GM12872 (cell line): ENCODE data around the gene EDEM3.
A peak's percentile ranks its signal among the peaks of the same experiment; 100 is the strongest.

ENCODE experiments used
- TF ChIP-seq, protein P1 (sequence below): IDR thresholded peaks from 3 replicates; pipeline ENCODE4 v1.5.1; 2011; ENCODE audit warnings: low read depth, mild to moderate bottlenecking, low read length, moderate library complexity; ENCODE audit not compliant: insufficient read depth

The EDEM3 gene

DNA sequence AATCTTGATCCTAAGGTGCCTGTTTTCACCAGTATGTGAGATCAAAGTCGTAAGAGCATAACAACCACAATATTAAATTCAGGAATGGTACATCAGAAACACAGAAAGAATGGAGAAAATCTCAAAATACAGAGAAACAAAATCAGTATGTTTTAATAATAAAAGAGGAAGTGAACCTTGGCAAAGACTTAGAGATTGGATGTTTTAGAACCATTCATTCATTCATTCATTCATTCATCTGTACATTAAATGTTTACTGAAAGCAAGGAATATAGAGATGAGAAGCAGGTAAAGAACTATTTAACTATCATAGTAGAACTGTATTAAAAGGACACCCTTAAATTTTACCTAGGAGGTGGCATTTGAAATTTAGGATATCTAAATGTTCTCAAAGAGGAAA, 55.7 kb downstream of the EDEM3 start:
- TF ChIP-seq, protein P1, sequence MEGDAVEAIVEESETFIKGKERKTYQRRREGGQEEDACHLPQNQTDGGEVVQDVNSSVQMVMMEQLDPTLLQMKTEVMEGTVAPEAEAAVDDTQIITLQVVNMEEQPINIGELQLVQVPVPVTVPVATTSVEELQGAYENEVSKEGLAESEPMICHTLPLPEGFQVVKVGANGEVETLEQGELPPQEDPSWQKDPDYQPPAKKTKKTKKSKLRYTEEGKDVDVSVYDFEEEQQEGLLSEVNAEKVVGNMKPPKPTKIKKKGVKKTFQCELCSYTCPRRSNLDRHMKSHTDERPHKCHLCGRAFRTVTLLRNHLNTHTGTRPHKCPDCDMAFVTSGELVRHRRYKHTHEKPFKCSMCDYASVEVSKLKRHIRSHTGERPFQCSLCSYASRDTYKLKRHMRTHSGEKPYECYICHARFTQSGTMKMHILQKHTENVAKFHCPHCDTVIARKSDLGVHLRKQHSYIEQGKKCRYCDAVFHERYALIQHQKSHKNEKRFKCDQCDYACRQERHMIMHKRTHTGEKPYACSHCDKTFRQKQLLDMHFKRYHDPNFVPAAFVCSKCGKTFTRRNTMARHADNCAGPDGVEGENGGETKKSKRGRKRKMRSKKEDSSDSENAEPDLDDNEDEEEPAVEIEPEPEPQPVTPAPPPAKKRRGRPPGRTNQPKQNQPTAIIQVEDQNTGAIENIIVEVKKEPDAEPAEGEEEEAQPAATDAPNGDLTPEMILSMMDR: no peak

DNA sequence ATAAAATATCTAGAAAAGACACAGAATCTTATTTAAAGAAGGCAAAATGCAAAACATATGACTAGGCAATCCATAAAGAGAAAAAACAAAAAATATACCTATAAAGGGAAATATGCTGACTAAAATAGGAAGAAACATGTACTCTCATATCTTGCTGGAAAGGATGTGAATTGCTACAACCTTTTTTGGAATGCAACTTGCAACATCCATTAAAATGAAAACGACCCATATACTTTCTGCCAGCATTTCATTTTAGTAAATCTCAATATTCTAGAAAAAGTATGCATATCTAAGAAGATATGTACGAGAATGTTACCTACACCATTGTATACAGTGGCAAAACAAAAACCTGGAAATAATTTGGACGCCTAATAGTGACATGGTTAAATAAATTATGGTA, 56.6 kb downstream of the EDEM3 start:
- TF ChIP-seq, protein P1: no peak

DNA sequence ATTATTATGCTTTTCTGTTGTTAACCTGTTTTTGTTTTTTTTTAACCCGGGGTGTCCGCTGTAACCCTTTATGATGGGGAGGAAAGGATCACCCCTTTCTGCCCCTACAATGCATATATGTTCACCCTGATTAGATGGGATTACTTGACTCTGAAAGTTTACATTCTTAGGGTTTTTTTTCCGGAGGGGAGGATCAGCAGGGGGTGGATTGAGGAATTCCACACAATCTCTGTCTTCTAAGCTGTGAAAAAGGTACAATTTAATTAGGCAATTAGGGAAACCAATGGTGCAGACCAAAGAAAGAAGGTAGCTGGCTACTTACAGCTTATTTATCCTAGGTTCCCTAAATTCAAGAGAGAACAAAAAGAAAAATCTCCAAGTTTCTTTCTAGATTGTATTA, 58.3 kb downstream of the EDEM3 start:
- TF ChIP-seq, protein P1: no peak

DNA sequence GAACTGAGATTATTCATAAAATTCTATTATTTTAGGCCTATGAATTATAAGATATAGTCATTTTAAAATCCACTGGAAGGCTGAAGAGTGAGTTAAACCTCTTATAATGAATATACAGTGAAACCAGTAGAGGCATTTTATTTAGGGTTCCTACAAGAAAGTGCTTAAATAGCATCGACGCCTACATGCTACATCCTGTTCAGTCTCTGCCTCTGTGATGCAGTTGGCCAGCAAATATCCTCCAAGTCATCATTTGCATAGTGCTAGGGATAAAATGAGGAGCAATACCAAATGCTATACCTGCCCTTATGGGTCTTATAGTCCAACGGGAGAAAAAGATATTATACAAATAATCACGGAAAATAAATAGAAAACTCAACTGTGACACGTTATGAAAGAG, 59.6 kb downstream of the EDEM3 start:
- TF ChIP-seq, protein P1: no peak

DNA sequence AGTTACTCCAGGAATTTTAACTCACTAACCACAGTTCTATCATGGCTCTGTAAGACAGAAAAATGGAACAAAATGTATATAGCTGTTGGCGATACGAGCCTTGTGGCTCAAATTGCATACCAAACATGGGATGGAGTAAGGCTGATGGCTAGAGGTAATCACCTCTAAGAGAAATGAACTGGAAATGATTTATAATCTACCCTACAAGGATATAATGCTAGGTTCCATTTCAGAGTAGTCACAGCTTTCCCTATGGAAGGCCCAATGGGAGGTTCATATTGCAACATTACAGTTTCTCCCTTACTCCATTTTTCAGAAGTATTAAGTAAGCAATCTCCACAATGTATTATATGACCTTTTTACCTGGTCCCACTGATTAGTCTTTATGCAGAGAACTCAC, 61.6 kb downstream of the EDEM3 start:
- TF ChIP-seq, protein P1: no peak

DNA sequence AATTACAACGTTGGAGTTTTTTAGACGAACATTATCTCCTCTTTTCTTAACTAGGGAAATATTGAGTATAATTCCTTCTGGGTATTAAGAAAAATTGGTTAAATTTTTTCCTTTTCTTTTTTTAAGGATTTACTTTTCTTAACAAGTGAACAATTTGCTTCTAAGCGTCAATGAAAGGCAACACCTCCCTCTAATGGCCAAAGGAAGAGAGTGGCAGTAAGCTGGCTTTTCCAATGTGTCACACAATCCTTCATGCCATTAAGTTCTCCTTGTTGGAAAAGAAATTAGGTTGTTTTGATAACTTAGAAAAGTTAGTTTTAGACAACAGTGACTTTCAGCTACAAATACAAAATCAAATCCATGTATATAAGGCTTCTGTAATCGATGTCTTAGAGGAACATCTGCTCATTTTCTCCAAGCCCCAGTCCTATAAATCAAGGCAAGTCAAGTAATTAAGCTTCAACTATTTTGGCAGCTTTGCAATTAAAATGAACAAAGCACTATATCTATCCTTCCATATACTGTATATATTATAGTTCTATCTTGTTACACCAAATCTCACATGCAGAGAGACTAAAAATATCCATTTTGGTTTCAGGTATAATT, 62.8 kb downstream of the EDEM3 start:
- TF ChIP-seq, protein P1: peak; percentile 55

DNA sequence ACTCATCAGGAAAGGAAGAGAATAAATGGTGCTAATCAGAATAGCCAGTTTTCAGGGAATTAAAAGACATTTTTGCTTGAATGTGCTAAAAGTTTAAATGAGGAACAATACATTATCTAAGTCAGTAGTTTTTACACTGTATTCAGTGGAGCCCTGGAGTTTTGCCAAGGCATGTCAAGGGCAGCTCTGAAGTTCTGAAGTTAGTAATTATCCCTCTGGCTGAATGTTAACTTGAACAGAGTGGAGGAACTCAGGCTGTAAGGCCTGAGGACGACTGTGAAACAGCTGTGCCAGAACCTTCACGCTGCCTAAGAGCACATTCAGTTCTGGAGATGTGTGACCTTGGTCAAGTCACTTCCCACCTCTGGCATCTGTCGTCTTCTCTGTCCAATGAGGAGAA, 68.1 kb downstream of the EDEM3 start:
- TF ChIP-seq, protein P1: no peak
